Cardiac muscle cell (in vitro differentiated cells and primary cell): ENCODE results near the gene FLRT1. TPM values are rescaled to one million over a fixed set of nuclear protein-coding genes. Genes with fewer than 3 reads are reported as not detected.

Experiments used
- DNase-seq, 2 donors: peaks; one replicate each; pipeline versions ENCODE4 v3.0.0 to v3.0.0-alpha.2; 2010 to 2017; ENCODE audit warnings: low read depth in 1 of 2, low spot score in 1 of 2
- H3K27ac ChIP-seq: fragments of 200-600 bp; sonication (generic); 2 replicates; pipeline ENCODE4 v1.5.1; 2016
- H3K27me3 ChIP-seq: fragments of 200-600 bp; sonication (generic); 2 replicates; pipeline ENCODE4 v1.6.0; 2016; ENCODE audit warnings: control low read depth
- H3K36me3 ChIP-seq: fragments of 200-600 bp; sonication (generic); 2 replicates; pipeline ENCODE4 v1.5.1; 2016; ENCODE audit warnings: control low read depth
- H3K4me1 ChIP-seq: fragments of 200-600 bp; sonication (generic); 2 replicates; pipeline ENCODE4 v1.8.1; 2017; ENCODE audit warnings: low read depth, mild to moderate bottlenecking, mixed run types
- H3K4me3 ChIP-seq: fragments of 200-600 bp; sonication (generic); 2 replicates; pipeline ENCODE4 v1.5.1; 2016; ENCODE audit warnings: mild to moderate bottlenecking
- H3K9me3 ChIP-seq: fragments of 200-600 bp; sonication (generic); 2 replicates; pipeline ENCODE4 v1.5.1; 2017; ENCODE audit warnings: low read depth, mild to moderate bottlenecking, control low read depth
- polyA plus RNA-seq: library from polyadenylated mRNA; unstranded; fragments of >200 nt; fragmentation: Nextera tagmentation; extraction: Ambion mirVana; gene quantifications from 2 replicates; pipeline ENCODE4 v1.2.1, GENCODE V29; 2016
- total RNA-seq: library from RNA; depleted of rRNA; stranded (reverse); fragments of >200 nt; gene quantifications from 2 replicates; pipeline ENCODE4 v1.2.3, GENCODE V29; 2016
- TF ChIP-seq, protein P1 (sequence below): IDR thresholded peaks from 2 replicates; pipeline ENCODE4 v1.5.1; 2012; ENCODE audit warnings: low read depth, mild to moderate bottlenecking, low read length

FLRT1 gene
- total and polyA plus RNA-seq, 2 experiments from 2014 or later, result 0.69 to 2.9 TPM

DNA sequence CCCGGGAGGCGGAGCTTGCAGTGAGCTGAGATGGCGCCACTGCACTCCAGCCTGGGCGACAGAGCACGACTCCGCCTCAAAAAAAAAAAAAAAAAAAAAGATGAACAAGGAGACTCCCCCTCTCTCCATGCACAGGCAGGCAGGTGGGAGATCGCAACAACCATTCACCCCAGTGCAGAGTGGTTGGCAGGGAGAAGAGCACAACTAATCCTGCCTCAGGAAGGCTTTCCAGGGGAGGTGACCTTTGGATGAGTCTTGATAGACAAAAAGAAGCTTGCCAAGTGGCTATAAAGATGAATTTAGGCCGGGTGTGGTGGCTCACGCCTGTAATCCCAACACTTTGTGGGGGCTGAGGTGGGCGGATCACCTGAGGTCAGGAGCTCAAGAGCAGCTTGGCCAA is 30.0 kb downstream of the FLRT1 start:
- DNase-seq, result no peak
- no peaks in the 10 kb centered on the region for H3K36me3 ChIP-seq
- TF ChIP-seq, protein P1, sequence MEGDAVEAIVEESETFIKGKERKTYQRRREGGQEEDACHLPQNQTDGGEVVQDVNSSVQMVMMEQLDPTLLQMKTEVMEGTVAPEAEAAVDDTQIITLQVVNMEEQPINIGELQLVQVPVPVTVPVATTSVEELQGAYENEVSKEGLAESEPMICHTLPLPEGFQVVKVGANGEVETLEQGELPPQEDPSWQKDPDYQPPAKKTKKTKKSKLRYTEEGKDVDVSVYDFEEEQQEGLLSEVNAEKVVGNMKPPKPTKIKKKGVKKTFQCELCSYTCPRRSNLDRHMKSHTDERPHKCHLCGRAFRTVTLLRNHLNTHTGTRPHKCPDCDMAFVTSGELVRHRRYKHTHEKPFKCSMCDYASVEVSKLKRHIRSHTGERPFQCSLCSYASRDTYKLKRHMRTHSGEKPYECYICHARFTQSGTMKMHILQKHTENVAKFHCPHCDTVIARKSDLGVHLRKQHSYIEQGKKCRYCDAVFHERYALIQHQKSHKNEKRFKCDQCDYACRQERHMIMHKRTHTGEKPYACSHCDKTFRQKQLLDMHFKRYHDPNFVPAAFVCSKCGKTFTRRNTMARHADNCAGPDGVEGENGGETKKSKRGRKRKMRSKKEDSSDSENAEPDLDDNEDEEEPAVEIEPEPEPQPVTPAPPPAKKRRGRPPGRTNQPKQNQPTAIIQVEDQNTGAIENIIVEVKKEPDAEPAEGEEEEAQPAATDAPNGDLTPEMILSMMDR, result no peak
- H3K27me3 ChIP-seq, result no peaks in the 10 kb centered on the region
- H3K27ac ChIP-seq, result no peak overlapping the region
- peaks cover 19% of the 10 kb centered on the region for H3K4me1 ChIP-seq
- no peak overlapping the region for H3K4me3 ChIP-seq
- H3K9me3 ChIP-seq, result no peaks in the 10 kb centered on the region

DNA sequence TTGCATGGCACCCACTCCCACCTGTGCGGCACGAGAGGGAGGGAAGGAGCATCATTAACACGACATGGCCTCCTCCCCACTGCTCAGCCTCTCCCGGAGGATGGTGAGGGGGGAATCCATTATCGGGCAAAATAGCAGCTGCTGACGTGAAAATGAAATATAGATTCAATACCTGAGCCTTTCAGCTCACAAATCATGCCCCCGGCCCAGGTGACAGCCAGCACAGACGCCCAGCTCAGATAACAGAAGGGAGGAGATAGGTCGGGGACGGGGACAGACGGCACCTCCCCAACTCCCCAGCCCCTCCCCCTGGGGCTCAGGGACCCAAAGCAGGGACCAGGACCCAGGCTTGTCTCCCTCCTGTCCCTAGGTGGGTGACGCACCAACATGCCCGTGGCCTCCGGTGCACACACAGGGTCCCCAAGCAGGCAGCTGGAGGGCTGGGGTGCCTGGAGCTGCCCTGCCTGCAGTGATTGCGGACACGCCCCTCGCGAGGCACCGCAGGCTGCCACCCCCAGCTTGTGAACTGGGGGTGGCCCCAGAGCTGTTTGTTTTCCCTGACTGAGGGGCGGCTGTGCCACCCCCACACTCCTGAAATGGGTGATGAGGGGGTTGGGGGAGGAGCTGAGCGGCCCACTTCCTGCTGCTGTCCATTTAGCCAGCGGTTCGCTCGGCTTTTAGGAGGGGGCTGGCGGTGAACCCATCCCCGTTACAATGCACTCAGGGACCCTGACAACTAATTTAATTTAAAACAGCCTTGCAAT is 31.7 kb downstream of the FLRT1 start:
- Histone ChIP-seq H3K4me3 (no peak overlapping the region), H3K27me3 (no peaks in the 10 kb centered on the region), H3K27ac (no peak overlapping the region), H3K36me3 (no peaks in the 10 kb centered on the region), H3K9me3 (no peaks in the 10 kb centered on the region), H3K4me1 (peaks cover 22% of the 10 kb centered on the region)
- TF ChIP-seq, protein P1, result no peak
- DNase-seq, result no peak

DNA sequence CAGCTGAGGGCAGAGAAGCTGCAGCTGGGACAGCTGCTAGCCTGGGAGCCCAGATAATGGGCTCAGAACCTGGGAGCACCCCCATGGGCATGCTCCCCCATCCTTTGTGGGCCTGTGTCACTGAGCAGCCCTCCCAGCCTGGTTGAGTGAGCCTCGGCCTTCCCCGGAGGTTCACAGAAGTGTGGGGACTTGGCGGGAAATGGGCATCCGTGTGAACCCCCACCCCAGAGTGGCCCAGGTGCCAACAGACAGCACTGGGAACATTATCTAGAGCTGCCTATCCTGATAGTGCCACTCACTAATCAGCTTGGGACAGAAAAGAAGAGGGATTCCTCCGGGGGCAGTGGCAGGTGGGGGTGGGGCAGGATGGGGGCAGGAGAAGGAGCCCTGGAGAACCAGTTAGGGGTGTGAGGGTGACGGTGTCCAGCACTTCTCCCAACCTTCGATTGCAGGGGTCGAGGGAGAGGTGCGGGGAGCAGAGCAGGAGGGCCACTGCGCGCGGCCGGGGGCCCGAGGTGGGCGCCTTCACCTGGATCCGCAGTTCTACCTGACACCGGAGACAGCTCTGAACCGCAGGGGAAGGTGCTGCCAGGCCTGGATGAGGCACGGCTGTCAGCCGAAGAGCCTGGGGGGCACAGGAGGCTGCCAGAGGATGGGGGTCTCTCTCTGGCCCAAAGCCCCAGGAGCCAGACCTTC is 33.1 kb downstream of the FLRT1 start:
- Histone ChIP-seq H3K27ac (no peak overlapping the region), H3K36me3 (no peaks in the 10 kb centered on the region), H3K9me3 (no peaks in the 10 kb centered on the region), H3K4me3 (no peak overlapping the region), H3K27me3 (no peaks in the 10 kb centered on the region), H3K4me1 (peaks cover 29% of the 10 kb centered on the region)
- TF ChIP-seq, protein P1, result no peak
- DNase-seq, result no peak

DNA sequence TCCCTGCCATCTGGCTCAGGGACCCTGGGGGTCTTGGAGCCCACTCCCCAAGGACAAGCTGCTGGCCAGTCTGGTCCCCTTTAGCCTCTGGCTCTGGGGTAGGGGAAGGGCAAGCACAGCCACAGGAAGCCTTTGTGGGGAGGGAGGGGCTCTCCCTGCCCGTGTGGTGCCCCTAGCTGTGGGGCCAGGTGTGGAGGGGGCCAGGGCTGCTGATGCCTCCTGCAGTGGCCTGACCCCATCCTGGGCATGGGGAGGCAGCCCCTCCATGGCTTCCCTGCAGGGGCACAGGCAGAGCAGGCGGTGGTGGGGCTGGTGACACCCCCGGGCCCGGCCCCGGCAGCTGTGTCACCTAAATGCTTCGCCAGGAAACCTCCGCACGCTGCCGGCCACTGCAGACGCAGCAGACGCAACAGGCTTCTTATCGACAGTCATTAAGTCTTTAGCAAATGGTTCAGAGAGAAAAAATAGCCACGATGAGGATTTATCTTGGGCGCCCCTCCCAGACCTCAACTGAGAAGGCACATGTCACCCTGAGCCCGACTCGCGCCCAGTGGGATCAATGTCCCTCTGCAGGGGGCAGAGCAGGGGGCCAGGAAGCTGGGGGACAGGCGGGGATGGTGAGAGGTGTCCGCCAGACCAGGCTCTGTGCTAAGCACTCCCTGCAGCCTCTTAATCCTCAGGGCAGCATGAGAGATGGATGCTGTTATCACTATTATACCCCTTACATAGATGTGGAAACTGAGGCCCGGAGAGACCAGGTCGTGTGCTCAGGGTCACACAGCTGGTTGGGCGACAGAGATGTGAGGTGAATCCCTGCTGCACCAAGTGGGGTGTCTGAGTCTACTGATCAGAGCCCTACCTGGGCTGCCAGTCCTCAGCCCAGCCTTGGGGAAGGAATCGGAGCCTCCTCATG is 33.9 kb downstream of the FLRT1 start:
- H3K4me1 ChIP-seq, result peaks cover 29% of the 10 kb centered on the region
- no peak overlapping the region for H3K4me3 ChIP-seq
- H3K9me3 ChIP-seq, result no peaks in the 10 kb centered on the region
- no peak for DNase-seq
- no peak overlapping the region for H3K27ac ChIP-seq
- H3K27me3 ChIP-seq, result no peaks in the 10 kb centered on the region
- H3K36me3 ChIP-seq, result no peaks in the 10 kb centered on the region
- TF ChIP-seq, protein P1, result no peak

DNA sequence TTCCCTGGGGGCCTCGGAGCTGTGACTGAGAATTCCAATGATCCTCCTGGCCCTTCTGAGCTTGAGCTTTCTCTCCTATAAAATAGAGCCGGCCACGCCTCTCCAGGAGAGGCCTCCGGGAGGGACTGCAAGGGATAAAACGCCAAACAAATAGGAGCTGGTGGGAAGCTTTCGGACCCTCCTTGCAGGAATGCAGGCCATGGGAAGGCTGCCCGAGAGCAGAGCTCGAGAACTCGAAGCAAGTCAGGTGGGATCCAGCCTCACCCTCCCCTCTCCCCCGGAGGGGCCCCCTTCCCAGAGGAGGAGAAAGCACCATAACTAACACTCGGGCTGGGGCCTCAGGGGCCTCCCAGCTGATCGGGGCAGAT is 34.6 kb downstream of the FLRT1 start:
- no peaks in the 10 kb centered on the region for H3K9me3 ChIP-seq
- no peaks in the 10 kb centered on the region for H3K27me3 ChIP-seq
- H3K4me3 ChIP-seq, result no peak overlapping the region
- H3K4me1 ChIP-seq, result peaks cover 29% of the 10 kb centered on the region
- DNase-seq, result peak in 1 of 2 donors; percentile 54
- no peak overlapping the region for H3K27ac ChIP-seq
- H3K36me3 ChIP-seq, result no peaks in the 10 kb centered on the region
- TF ChIP-seq, protein P1, result no peak
